C4-2B (cell line): ENCODE measurements around the gene FGF22.

Source experiments
- H3K27ac ChIP-seq: fragments of 450-650 bp; 2 replicates; pipeline ENCODE4 v1.5.1; 2017
- ZFX ChIP-seq: fragments of 450-650 bp; IDR thresholded peaks from 2 replicates; pipeline ENCODE4 v1.6.1; 2017
- TF ChIP-seq, protein P1 (sequence below): fragments of 450-650 bp; conservative IDR thresholded peaks from 2 replicates; pipeline ENCODE4 v1.5.1; 2017; ENCODE audit warnings: mild to moderate bottlenecking

The FGF22 gene

DNA sequence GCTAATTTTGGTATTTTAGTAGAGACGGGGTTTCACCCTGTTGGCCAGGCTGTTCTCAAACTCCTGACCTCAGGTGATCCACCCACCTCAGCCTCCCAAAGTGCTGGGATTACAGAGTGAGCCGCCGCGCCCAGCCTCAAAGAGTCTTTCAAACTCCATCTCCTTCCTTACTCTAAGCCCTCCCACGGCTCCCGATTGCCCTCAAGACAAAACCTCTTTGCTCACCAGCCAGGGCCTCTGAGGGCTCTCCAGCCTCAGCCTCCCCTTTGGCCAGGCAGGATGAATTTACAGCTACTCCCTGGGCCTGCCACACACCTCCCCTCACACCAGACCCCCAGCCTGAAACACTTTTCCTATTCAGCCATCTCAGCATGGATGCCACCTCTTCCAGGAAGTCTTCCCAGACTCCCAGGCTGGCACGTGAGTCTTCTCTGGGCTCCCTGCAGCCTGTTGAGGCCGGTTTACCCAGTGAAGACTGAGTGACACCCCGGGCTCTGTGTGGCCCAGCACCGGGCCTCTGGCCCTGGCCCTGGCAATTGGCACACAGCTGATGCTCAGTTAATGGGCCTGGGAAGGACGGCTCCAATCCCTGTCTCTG, 48.0 kb downstream of the FGF22 start:
- no peak overlapping the region for H3K27ac ChIP-seq
- no peak for TF ChIP-seq ZFX
- TF ChIP-seq, protein P1, sequence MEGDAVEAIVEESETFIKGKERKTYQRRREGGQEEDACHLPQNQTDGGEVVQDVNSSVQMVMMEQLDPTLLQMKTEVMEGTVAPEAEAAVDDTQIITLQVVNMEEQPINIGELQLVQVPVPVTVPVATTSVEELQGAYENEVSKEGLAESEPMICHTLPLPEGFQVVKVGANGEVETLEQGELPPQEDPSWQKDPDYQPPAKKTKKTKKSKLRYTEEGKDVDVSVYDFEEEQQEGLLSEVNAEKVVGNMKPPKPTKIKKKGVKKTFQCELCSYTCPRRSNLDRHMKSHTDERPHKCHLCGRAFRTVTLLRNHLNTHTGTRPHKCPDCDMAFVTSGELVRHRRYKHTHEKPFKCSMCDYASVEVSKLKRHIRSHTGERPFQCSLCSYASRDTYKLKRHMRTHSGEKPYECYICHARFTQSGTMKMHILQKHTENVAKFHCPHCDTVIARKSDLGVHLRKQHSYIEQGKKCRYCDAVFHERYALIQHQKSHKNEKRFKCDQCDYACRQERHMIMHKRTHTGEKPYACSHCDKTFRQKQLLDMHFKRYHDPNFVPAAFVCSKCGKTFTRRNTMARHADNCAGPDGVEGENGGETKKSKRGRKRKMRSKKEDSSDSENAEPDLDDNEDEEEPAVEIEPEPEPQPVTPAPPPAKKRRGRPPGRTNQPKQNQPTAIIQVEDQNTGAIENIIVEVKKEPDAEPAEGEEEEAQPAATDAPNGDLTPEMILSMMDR: no peak

DNA sequence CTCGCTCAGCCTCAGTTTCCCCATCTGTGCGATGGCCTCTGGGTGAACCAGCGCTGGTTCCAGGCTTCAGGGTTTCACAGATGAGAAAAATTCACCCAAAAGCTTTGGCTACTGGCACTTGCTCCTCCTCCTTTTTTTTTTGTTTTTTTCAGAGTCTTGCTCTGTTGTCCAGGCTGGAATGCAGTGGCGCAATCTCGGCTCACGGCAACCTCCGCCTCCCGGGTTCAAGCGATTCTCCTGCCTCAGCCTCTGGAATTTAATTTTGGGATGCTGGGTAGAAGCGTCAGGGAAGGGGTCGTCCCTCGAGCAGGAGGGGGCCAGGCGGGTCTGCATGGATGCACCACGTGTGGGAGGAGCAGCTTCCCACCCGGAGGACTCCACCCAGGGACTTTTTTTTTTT, 48.5 kb downstream of the FGF22 start:
- TF ChIP-seq, protein P1: no peak
- TF ChIP-seq ZFX: no peak
- no peak overlapping the region for H3K27ac ChIP-seq

DNA sequence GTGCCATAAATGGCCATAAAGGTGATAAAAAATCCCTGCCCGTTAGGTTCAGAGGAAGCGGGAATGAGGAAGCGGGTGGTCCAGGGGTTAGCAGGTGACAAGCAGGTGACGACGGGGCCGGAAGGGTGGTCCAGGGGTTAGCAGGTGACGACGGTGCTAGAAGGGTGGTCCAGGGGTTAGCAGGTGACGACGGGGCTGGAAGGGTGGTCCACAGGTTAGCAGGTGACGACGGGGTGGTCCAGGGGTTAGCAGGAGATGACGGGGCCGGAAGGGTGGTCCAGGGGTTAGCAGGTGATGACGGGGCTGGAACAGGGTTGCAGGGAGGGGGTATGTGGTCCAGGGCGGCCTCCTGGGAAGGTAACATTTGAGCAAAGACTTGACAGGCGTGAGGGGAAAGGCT, 49.3 kb downstream of the FGF22 start:
- no peak for TF ChIP-seq ZFX
- TF ChIP-seq, protein P1: no peak
- no peak overlapping the region for H3K27ac ChIP-seq

DNA sequence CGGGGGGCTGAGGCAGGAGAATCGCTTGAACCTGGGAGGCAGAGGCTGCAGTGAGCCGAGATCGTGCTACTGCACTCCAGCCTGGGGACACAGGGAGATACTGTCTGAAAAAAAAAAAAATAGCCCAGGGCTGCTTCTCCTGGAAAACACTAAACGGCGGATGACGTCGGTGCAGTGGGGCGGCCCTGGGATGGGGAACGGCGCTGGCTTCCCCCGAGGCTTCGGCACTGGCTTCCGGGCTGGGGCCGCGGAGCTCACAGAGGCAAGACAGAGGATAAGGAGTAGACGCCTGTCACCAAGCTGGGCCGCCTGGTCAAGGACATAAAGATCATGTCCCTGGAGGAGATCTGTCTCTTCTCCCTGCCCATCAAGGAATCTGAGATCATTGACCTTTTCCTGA, 50.5 kb downstream of the FGF22 start:
- H3K27ac ChIP-seq: no peak overlapping the region
- TF ChIP-seq, protein P1: no peak
- no peak for TF ChIP-seq ZFX
